A204.1 (cell line): Measurements from ENCODE around the gene POLK.
"Not testable (repeated sequence)": the region's sequence is repeated elsewhere in the genome, so short reads cannot be mapped to it uniquely, and the experiment has no call there.

Experiments used
- FAIRE-seq: peaks from 2 replicates; lab custom pipeline; 2012; peaks lifted over from hg19 to GRCh38; lab: Jason Lieb, UNC

Gene POLK

DNA sequence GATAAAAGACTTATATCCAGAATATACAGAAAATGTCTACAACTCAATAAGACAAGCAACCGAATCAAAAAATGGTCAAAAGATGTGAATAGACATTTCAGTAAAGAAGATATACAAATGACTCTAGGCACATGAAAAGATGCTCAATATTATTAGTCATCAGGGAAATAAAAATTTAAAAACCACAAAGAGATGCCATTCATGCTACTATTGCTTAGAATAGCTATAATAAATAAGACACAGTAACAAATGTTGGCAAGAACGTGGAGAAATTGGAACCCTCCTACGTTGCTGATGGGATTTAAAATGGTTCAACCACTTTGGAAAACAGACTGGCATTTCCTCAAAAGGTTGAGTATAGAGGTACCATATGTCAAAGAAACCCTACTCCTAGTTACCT, 39.8 kb downstream of the POLK start:
- FAIRE-seq: no peak

GRCh38 chr5:75552764-75553163, 41.1 kb downstream of the POLK start:
- no peak for FAIRE-seq

DNA sequence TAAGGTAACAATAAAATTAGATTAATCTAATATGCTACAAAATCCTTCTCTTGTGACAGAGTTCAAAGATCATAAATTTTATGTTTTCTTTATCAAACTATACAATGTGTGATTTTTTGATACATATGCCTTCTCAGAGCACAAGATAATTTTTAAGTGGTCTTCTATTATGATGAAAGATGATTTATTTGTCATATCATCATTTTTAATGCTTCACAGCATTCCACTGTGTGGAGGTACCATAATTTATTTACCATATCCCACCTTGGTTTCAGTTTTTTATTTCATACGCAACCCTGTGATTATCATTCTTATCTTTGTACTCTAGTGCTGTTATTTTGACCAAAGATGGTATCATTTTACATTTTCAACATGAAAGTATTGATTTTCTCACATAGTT, 41.7 kb downstream of the POLK start:
- no peak for FAIRE-seq

DNA sequence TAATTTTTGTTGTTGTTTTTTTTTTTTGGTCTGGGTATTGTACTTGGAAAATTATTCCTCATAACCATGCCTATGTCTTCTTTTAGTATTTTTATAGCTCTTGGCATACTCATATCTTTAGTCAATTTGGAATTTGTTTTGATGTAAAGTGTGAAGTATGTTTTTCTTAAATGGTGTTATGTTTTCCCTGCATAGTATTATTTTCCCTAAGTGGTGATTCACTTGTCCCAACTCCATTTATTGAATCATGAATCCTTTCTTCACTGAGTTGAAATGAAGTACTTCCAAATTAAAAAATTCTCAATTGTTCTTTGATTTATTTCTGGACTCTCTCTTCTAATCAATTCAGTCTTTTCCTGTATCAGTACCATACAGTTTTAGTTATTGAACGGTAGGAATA, 46.5 kb downstream of the POLK start:
- no peak for FAIRE-seq

GRCh38 chr5:75558981-75559632, 47.4 kb downstream of the POLK start:
- no peak for FAIRE-seq

GRCh38 chr5:75560655-75561054, 49.0 kb downstream of the POLK start:
- not testable (repeated sequence) for FAIRE-seq

DNA sequence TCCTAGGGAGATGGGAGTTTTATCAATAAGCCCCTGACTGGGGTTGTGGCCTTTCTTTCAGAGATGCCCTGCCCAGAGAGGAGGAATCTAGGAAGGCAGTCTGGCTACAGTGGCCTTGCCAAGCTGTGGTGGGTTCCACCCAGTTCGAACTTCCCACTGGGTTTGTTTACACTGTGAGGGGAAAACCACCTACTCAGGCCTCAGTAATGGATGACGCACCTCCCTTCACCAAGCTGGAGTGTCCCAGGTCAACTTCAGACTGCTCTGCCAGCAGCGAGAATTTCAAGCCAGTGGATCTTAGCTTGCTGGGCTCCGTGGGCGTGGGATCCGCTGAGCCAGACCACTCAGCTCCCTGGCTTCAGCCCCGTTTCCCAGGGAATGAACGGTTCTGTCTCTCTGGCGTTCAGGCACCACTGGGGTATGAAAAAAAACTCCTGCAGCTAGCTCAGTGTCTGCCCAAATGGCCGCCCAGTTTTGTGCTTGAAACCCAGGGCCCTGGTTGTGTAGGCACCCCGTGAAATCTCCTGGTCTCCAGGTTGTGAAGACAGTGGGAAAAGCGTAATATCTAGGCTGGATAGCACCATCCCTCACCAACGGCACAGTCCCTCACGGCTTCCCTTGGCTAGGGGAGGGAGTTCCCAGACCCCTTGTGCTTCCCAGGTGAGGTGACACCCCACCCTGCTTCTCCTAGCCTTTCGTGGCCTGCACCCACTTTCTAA, 54.5 kb downstream of the POLK start:
- not testable (repeated sequence) for FAIRE-seq

DNA sequence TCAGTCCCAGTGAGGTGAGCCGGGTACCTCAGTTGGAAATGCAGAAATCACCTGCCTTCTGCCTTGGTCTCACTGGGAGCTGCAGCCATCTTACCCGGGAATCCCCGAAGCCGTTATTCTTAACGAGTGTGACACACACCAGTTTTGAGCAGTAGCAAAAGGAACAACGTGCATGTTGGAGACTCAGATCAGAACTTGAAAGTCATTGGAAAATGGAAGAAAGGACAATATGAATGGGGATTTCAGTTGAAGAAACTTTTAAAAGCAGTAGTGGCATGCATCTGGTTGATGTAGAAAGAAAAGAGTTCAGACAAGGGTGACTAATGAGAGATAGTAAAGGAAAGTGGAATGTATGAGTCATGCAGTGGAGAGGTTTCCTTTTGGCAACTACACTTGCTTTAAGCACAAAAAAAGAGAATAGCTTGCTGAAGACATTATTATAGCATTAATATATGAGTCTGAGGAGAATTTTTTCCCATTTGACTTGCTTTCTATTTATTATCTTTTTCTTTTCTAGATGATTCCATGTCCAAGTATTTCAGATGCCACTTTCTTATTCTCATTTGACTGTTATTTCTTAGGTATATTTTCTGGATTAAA, 55.1 kb downstream of the POLK start:
- no peak for FAIRE-seq

GRCh38 chr5:75567710-75568109, 56.0 kb downstream of the POLK start:
- FAIRE-seq: no peak

DNA sequence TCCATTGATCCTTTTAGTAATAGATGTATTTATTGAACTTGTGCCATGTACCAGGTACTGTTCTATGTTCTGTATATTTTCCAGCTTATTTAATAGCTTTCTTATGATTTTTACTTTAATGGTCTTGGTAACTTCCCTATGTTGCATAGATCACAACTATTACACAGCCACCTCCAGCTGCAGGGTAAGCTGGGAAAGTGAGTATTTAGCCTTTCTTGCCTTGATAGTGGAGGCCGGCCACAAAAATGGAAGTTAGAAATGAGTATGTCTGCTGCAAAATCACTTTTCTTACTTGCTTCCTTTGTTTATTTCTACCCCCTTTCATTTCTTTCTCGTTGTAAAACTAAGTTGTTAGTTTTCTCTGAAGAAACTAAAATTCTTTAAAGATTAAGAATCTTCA, 56.5 kb downstream of the POLK start:
- FAIRE-seq: no peak

DNA sequence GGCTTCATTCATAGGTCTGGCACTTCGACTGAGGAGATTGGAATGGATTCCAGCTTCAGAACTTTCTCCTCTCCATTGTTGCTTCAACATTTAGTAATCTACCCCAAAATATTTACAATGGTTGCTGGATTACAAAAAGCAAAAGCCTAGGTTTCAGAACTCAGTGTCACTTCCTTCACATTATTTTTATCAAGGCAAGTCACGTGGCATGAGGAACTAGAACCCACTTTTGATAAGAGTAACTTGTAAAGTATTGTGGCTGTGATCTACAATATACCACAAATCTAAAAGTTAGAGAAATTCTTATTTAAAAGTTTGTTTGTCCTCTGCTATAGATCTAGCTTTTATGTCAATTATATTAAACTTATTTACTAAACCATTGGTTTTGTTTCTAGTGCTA, 59.9 kb downstream of the POLK start:
- FAIRE-seq: no peak

DNA sequence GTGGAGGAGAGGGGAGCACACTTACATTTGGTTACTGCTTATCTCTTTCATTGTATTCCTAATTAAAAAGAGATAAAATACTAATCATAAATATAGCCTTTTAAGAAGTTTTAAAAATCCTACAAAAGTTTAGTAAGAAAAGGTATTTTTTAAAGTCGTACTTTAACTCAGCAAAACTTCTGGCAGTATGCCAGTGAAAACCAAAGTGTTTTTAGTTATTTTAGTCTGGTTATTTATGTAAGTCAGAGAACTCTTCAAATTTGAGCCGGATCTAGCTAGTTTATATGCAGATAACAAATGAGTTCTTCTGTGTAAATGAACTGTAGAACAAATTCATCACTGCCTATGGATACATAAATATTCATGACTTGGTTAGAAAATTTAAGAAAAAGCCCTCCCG, 63.1 kb downstream of the POLK start:
- FAIRE-seq: no peak

GRCh38 chr5:75578280-75578679, 66.6 kb downstream of the POLK start:
- FAIRE-seq: not testable (repeated sequence)

DNA sequence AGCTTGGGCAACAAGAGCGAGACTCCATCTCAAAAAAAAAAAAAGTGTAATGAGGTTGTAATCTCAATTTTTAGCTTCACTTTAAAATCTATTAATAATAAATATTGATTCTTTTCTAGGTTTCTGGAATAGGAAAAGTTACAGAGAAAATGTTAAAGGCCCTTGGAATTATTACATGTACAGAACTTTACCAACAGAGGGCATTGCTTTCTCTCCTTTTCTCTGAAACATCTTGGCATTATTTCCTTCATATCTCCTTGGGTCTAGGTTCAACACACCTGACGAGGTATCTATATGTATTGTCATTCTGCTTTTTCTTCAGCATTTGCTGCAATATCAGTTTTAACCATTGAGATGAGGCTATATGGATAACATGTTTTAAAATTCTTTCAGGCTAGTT, 73.0 kb downstream of the POLK start:
- FAIRE-seq: peak; percentile 30

DNA sequence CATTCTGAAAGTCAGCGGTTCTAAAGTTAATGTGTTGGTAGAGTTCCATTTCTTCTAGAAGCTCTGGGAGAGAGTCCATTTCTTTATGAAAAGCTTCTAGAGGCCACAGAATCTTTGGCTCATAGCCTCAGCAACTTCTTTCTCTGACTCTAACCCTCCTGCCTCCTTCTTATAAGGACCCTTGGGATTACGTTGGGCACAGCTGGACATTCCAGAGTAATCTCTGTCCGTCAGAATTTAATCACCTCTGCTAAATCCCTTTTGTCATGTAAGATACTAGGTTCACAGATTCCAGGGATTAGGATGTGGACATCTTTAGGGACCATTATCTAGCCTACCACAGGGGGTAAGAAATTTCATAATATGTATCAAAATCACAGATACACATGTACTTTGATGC, 77.0 kb downstream of the POLK start:
- FAIRE-seq: no peak

GRCh38 chr5:75600535-75600934, 88.8 kb downstream of the POLK start:
- no peak for FAIRE-seq

DNA sequence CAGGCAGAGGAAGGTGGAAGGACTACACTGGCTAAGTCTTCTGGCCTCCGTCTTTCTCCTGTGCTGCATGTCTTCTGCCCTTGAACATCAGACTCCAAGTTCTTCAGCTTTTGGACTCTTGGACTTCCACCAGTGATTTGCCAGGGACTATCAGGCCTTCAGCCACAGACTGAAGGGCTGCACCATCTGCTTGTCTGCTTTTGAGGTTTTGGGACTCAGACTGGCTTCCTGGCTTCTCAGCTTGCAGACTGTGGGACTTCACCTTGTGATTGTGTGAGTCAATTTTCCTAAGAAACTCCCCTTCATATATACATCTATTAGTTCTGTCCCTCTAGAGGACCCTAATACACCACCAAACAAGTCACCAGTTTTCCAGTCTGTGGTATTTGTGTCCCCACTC, 89.9 kb downstream of the POLK start:
- no peak for FAIRE-seq

DNA sequence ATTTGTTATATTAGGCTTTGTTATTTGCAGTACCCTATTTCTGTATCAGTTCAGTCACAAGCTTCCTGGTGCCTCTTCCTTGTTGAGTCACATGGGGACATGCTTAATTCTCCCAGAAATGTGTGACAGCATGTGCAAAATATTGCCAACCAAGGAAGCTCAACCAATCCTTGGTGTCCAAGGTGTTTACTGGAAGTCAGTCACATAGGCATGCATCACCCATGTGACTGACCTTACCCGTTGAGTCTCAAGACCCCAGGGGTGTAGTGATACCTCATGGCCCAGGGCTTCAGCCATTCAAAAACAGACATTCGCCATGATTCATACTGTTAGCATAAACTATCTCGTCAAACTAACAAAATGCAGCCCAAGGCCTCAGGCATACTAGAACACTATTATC, 90.3 kb downstream of the POLK start:
- no peak for FAIRE-seq

- FAIRE-seq: no peak
Measured at GRCh38 chr5:75603371-75603770, 91.7 kb downstream of the POLK start.

DNA sequence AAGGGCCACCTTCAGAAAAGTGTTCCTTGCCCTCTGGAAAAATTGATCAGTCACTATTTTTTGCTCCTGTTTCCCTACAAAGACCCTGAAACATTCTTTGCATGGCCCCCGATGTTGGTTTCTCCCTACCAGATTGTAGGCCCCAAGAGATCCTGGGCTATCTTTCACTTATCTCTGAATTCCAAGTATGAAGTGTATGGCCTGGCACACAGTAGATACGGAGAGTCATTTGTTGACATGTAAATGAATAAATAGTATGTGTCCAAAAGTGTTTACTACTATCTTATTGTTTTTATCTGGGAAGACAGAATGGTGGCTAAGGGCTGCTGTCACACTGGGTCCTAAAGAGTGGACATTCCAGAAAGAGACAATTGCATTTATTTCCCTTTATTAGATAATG, 92.1 kb downstream of the POLK start:
- FAIRE-seq: no peak

GRCh38 chr5:75607341-75607740, 95.7 kb downstream of the POLK start:
- not testable (repeated sequence) for FAIRE-seq

- FAIRE-seq: no peak
Measured at GRCh38 chr5:75608870-75609269, 97.2 kb downstream of the POLK start.

DNA sequence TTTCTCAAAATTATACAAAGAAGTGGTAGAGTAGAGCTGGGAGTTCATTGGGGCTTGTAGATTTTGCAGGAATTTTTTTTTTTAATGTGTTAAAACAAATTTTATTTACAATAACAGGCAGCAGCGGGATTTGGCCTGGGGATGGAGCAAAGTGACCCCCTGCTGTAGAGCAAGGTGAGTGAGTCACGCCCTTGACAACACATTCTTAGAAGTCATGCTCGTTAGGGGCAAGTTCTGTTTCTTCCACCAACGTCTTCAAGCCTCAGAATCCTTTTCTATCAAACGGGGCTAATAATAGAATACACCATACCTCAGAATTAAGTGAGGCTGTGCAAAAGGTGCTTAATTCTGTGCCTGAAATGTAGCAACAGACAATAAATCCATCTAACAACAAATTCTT, 98.5 kb downstream of the POLK start:
- no peak for FAIRE-seq

- FAIRE-seq: not testable (repeated sequence)
Measured at GRCh38 chr5:75610859-75611310, 99.2 kb downstream of the POLK start.
